Muscle layer of duodenum (tissue), 2 donors: ENCODE results near the gene TACR2.
A peak's percentile ranks its signal among the peaks of the same experiment; 100 is the strongest.

ENCODE experiments used
- H3K27ac ChIP-seq: one replicate; pipeline ENCODE4 v1.7.0; 2013; ENCODE audit warnings: mild to moderate bottlenecking, low read length
- H3K27me3 ChIP-seq: one replicate; pipeline ENCODE4 v1.7.0; 2013; ENCODE audit warnings: low read depth, mild to moderate bottlenecking, control low read depth, low read length
- H3K36me3 ChIP-seq, 2 donors: one replicate each; pipeline ENCODE4 v1.7.0; 2013; ENCODE audit warnings: low read length in 2 of 2, control low read depth in 1 of 2, mild to moderate bottlenecking in 1 of 2; ENCODE audit not compliant: insufficient read depth in 2 of 2, control insufficient read depth in 1 of 2
- H3K4me1 ChIP-seq, 2 donors: one replicate each; pipeline ENCODE4 v1.7.0; 2013; ENCODE audit warnings: low read length in 2 of 2, mild to moderate bottlenecking in 2 of 2, control low read depth in 1 of 2, moderate library complexity in 1 of 2; ENCODE audit not compliant: insufficient read depth in 2 of 2, control insufficient read depth in 1 of 2
- H3K4me3 ChIP-seq, 2 donors: one replicate each; pipeline ENCODE4 v1.7.0; 2013; ENCODE audit warnings: low read length in 2 of 2, low read depth in 1 of 2, mild to moderate bottlenecking in 1 of 2
- H3K9me3 ChIP-seq, 2 donors: one replicate each; pipeline ENCODE4 v1.7.0; 2013; ENCODE audit warnings: low read length in 2 of 2, control low read depth in 1 of 2, mild to moderate bottlenecking in 1 of 2; ENCODE audit not compliant: control insufficient read depth in 1 of 2
- donor health status: healthy.

Gene TACR2

DNA sequence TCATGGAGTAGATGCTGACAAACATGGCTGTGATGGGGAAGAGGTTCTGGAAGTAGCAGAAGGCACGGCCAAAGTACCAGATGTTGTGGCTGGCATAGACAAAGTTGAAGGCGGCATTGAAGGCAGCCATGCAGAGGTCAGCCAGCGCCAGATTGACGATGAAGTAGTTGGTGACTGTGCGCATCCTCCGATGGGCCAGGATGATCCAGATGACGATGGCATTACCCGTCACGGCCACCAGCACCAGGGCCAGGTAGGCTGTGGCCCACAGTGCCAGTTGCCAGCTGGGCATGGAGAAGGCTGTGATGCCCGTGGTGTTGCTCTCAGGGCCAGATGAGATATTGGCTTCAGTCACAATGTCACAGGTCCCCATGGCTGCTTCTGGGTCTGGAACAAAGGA lies 767 bp downstream of the TACR2 start:
- Histone ChIP-seq H3K27me3 (no peaks in the 10 kb centered on the region), H3K27ac (peak overlapping the region; percentile 72), H3K36me3 (no peaks in the 10 kb centered on the region), H3K9me3 (no peaks in the 10 kb centered on the region), H3K4me1 (peaks cover 0 to 23% of the 10 kb centered on the region in 2 donors), H3K4me3 (peak overlapping the region; percentile 60 to 70)

DNA sequence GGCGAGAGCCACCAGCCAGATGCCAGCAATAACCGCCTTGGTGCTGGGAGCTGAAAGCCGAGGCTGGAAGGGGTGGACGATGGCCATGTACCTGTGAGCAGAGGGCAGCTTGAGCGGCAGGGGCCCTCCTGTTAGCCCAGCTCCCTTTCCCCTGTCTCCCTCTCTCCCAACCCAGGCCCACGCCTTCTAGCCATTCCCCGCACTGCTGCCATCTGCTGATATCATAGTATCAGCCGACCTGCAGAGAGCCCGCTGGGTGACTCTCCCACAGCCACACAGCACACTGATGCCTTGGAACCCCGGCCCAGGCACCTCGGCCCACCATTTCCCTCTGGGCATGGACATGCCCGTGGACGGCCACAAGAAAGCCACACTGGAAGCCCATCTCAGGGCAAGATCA lies 1.7 kb downstream of the TACR2 start:
- Histone ChIP-seq H3K36me3 (no peaks in the 10 kb centered on the region), H3K9me3 (no peaks in the 10 kb centered on the region), H3K4me1 (peaks cover 0 to 28% of the 10 kb centered on the region in 2 donors), H3K27me3 (no peaks in the 10 kb centered on the region), H3K27ac (no peak overlapping the region), H3K4me3 (peak overlapping the region; percentile 60 to 70)

DNA sequence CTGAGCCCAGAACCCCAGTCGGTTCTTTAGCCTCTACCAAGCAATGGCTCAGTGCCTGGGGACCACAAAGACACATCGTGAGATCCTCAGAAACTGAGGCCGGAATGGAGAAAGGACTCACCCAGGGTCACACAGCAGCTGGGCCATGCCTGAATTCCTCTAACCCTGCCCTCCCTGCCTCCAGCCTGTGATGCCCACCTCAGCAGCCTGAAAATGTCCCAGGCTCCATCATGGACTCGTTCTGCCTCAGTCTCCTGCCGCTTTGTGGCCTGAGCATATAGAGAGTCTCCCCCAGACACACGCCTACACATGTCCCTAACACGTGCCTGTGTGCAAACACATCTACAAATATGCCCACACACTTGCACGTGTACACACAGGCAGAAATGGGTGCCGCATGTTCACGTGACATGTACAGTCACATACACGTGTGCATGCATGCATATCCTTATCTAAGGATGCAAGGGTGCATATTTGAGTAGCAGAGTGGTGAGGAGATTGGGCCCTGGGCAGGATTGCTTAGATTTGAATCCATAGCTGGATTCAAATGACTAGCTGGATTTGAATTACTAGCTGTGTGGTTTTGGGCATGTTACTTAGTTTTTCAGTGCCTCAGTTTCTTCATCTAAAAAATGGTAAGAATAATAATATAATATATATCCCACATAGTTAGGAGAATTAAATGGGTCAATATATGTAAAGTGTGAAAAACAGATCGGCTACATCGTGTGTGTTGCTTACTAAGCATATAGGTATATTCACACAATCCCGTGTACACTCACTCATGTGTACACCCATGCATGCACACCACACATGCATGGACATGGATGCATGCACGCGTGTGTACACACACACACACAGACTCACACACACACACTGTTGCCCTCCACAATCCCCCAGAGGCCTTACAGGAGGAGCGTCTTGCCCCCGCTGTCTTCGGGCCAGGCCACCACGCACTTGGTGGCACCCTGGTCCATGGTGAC lies 2.4 kb downstream of the TACR2 start:
- no peaks in the 10 kb centered on the region for H3K36me3 ChIP-seq
- no peaks in the 10 kb centered on the region for H3K27me3 ChIP-seq
- H3K4me3 ChIP-seq, result peak overlapping the region; percentile 60 to 70
- no peaks in the 10 kb centered on the region for H3K9me3 ChIP-seq
- H3K27ac ChIP-seq, result no peak overlapping the region
- peaks cover 0 to 21% of the 10 kb centered on the region in 2 donors for H3K4me1 ChIP-seq

DNA sequence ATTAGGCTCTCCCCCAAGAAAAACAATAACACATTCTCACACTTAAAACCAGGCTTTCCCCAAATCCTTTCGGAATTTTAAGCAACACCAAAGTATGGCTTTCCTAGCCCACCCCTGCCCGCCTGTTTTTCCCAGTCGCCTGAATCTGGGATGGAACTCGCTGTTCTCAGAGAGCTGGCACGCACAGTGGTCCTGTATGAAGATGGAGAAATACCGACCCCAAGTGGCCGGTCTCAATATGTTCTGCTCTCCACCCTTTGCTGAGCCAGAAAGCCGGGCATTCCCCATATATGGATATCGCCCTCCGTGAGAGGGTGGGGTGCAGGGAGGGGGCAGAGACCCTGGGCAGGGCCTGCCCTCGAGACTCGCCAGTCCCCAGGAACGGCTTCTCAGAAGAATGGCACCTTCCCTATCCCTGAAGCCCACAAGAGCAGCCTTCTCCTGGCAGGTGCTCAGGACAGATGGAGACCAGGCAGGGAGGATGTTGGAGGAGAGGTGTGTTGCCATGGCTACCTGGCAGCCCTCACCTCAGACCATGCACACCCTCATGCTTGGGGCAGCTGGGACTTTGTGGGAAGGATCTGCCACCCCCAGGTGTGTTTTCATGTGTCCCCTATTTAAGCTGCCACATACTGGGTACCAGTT lies 3.4 kb downstream of the TACR2 start:
- Histone ChIP-seq H3K27me3 (no peaks in the 10 kb centered on the region), H3K36me3 (no peaks in the 10 kb centered on the region), H3K27ac (peak overlapping the region; percentile 40), H3K4me3 (peak overlapping the region in 1 of 2 donors; percentile 60), H3K4me1 (peaks cover 0 to 19% of the 10 kb centered on the region in 2 donors), H3K9me3 (no peaks in the 10 kb centered on the region)

DNA sequence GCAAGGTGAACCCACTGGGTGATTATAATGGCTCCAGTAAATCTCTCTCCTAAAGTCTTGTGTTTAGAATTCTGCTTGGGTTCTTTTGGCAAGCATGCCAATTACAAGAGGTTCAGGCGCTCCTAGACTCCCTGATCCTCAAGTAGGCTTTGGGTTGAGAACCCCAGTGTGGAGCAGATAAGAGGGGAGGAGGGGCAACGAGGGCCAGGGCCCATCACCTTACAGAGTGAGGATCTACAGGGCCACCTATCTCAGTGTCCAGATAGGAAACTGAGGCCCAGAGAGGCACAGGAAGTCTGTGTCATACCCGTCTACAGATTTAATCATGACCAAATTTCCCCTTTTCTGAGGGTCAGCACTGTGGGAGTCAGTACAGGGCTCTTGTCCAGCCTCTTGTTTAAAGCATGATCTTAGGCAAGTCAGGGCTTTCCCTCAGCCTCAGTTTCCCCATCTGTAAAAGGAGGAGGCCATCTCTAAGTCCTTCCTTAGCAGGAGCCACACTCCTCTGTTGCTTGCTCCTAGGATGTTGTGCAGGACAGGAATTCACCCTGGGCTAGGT lies 4.4 kb downstream of the TACR2 start:
- Histone ChIP-seq H3K27me3 (no peaks in the 10 kb centered on the region), H3K36me3 (no peaks in the 10 kb centered on the region), H3K4me1 (peaks cover 3 to 26% of the 10 kb centered on the region in 2 donors), H3K27ac (peak overlapping the region; percentile 4), H3K9me3 (no peaks in the 10 kb centered on the region), H3K4me3 (no peak overlapping the region)

DNA sequence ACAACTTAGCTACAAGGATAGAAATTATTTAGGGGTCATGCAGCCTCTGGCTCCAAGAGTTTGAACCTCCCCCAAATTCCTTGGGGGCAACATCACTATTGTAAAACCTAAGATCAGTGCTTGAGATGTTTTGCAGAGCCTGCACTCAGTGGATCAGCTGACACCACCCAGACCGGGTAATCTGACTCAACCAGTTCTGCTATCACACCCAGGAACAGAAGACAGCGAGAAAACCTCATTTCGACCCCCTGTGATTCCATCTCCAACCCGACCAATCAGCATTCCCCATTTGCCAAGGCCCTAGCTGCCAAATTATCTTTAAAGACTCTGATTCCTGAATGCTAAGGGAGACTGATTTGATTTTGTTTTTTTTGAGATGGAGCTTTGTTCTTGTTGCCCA lies 5.2 kb downstream of the TACR2 start:
- no peaks in the 10 kb centered on the region for H3K9me3 ChIP-seq
- no peaks in the 10 kb centered on the region for H3K27me3 ChIP-seq
- H3K36me3 ChIP-seq, result no peaks in the 10 kb centered on the region
- no peak overlapping the region for H3K4me3 ChIP-seq
- H3K4me1 ChIP-seq, result peaks cover 3 to 34% of the 10 kb centered on the region in 2 donors
- H3K27ac ChIP-seq, result peak overlapping the region; percentile 53

DNA sequence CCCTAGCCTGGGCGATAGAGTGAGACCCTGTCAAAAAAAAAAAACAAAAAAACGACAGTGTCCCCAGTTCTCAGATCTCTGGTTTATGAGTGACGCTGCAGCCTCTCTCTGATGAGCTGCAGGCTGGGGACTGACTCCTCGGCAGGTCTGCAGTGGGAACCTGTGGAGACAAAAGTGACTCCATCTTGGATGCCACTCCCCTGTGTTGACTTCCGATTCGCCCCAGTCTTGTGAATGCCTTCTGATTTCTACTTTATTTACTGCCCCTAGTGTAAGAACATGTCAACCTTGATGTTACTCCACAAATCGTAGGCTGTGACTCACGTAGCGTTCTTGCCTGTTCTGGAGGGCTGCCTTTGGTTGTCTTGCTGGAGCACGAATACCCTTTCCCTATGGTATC lies 6.2 kb downstream of the TACR2 start:
- Histone ChIP-seq H3K4me1 (peaks cover 3 to 42% of the 10 kb centered on the region in 2 donors), H3K9me3 (no peaks in the 10 kb centered on the region), H3K36me3 (no peaks in the 10 kb centered on the region), H3K27ac (peak overlapping the region; percentile 53), H3K27me3 (no peaks in the 10 kb centered on the region), H3K4me3 (no peak overlapping the region)

DNA sequence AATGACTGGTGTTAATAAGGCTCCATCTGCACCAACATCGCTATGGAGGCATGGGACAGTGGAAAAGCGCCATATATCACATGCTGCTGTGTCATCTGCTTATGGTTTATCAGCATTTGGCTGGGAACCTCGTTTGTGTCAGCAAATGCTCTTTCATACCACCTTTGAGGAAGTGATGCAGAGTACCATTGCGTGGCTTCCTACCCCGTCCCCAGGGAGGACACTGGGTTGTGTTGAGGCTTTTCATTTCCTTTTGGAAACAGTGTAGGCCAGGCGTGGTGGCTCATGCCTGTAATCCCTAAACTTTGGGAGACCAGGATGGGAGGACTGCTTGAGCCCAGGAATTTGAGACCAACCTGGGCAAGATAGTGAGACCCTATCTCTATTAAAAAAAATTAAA lies 6.8 kb downstream of the TACR2 start:
- Histone ChIP-seq H3K27me3 (no peaks in the 10 kb centered on the region), H3K36me3 (peaks cover 0 to 2% of the 10 kb centered on the region in 2 donors), H3K9me3 (no peaks in the 10 kb centered on the region), H3K27ac (peak overlapping the region; percentile 53), H3K4me3 (no peak overlapping the region), H3K4me1 (peaks cover 3 to 47% of the 10 kb centered on the region in 2 donors)

DNA sequence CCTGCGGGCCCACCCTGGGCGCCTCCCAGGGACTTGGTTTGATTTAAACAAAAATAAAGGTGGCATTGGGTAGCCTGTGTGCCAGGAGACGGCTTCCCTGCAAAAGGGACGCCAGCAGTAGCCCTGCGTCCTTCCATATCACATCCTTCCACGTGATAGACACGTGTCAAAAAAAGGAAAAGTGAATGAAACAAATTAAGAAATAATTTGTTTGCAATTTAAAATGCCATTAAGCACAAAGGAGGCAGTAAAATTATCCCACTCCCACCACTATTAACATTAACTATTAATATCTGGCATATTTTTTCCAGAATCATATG lies 7.6 kb downstream of the TACR2 start:
- H3K4me3 ChIP-seq, result peak overlapping the region; percentile 18 to 56
- H3K36me3 ChIP-seq, result peaks cover 4 to 7% of the 10 kb centered on the region in 2 donors
- H3K9me3 ChIP-seq, result no peaks in the 10 kb centered on the region
- H3K27me3 ChIP-seq, result no peaks in the 10 kb centered on the region
- peaks cover 3 to 47% of the 10 kb centered on the region in 2 donors for H3K4me1 ChIP-seq
- peak overlapping the region; percentile 92 for H3K27ac ChIP-seq

DNA sequence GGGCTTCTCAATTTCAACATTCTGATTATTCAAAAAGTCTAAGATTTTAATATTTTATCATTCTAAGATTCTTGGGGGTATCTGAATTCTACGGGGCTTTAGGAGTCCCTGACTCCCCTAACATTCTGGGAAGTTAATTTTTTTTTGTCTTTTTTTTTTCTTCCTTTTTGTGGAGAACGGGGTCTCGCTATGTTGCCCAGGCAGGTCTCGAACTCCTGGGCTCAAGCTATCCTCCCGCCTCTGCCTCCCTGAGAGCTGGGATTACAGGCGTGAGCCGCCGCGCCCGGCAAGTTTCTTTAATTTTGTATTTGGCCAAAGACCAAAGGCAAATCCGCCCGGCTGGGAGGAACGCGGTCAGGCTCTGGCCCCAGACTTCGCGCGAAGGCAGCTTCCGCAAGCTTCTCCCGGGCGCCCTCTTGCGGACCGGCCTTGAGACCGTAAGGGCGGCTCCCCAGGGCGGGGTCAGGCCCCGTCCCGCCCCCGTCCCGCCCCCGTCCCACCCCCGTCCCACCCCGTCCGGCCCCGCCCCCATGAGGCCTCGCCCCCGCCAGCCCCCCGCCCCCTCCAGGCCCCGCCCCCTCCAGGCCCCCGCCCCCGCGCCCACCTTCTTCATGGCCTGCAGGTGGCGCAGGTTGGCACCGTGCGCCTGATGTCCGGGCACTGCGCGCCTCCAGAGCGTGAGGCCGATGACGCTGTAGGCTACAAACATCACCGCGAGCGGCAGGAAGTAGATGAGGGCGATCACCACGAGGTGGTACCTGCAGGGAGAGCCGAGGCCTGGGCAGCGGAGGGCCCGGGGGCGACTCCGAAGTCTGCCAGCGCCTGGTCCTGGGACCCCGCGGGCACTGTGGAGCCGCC lies 8.2 kb downstream of the TACR2 start:
- peaks cover 7 to 47% of the 10 kb centered on the region in 2 donors for H3K4me1 ChIP-seq

More for the DNA sequence above, 8.2 kb downstream of the TACR2 start:
- Histone ChIP-seq H3K4me3 (peak overlapping the region; percentile 18 to 56), H3K36me3 (peaks cover 4 to 12% of the 10 kb centered on the region in 2 donors), H3K27me3 (no peaks in the 10 kb centered on the region), H3K27ac (peak overlapping the region; percentile 92), H3K9me3 (no peaks in the 10 kb centered on the region)
